SU-DHL-6 (cell line): Measurements from ENCODE around the gene SUN1.

Experiments
- CTCF ChIP-seq: fragments of 200-600 bp; sonication (generic); IDR thresholded peaks from one replicate; pipeline ENCODE4 v1.5.1; 2017; ENCODE audit warnings: antibody characterized with exemption, mild to moderate bottlenecking, low read length, moderate library complexity; ENCODE audit not compliant: insufficient read depth, poor library complexity, severe bottlenecking
- EZH2phosphoT487 ChIP-seq: fragments of 200-600 bp; sonication (generic), shearing (Covaris generic); conservative IDR thresholded peaks from 2 replicates; pipeline ENCODE4 v1.6.1; 2018; ENCODE audit warnings: mild to moderate bottlenecking, antibody characterized with exemption, low read length, moderate library complexity, mixed read lengths

GRCh38 chr7:904847-905246 lies 72.6 kb downstream of the SUN1 start:
- TF ChIP-seq CTCF (no peak), EZH2phosphoT487 (no peak)
